Measurements from ENCODE around the gene C9orf152.

Gene C9orf152

GRCh38 chr9:110185806-110186205, 22.2 kb downstream of the C9orf152 start:
- H3K36me3 ChIP-seq (ENCODE audit: insufficient read depth, low read length): no peaks in the 10 kb centered on the region
- H3K27me3 ChIP-seq (ENCODE audit: insufficient read depth, low read length): no peaks in the 10 kb centered on the region
- H2AFZ ChIP-seq (ENCODE audit: low read depth, low read length): no peak overlapping the region
- no peaks in the 10 kb centered on the region for H3K4me1 ChIP-seq (ENCODE audit: insufficient read depth, low read length)
- H3K9me3 ChIP-seq (ENCODE audit: low read length): no peaks in the 10 kb centered on the region
- no peak overlapping the region for H3K4me3 ChIP-seq (ENCODE audit: low read length)

GRCh38 chr9:110183208-110184145, 24.5 kb downstream of the C9orf152 start:
- Histone ChIP-seq H3K36me3 (ENCODE audit: insufficient read depth, low read length) (no peaks in the 10 kb centered on the region), H3K9me3 (ENCODE audit: low read length) (no peaks in the 10 kb centered on the region), H3K4me1 (ENCODE audit: insufficient read depth, low read length) (no peaks in the 10 kb centered on the region), H2AFZ (ENCODE audit: low read depth, low read length) (no peak overlapping the region), H3K4me3 (ENCODE audit: low read length) (no peak overlapping the region), H3K27me3 (ENCODE audit: insufficient read depth, low read length) (no peaks in the 10 kb centered on the region)

GRCh38 chr9:110180511-110181434, 27.2 kb downstream of the C9orf152 start:
- H3K4me1 ChIP-seq (ENCODE audit: insufficient read depth, low read length): no peaks in the 10 kb centered on the region
- no peaks in the 10 kb centered on the region for H3K9me3 ChIP-seq (ENCODE audit: low read length)
- no peak overlapping the region for H3K4me3 ChIP-seq (ENCODE audit: low read length)
- H3K27me3 ChIP-seq (ENCODE audit: insufficient read depth, low read length): no peaks in the 10 kb centered on the region
- H3K36me3 ChIP-seq (ENCODE audit: insufficient read depth, low read length): no peaks in the 10 kb centered on the region
- no peak overlapping the region for H2AFZ ChIP-seq (ENCODE audit: low read depth, low read length)

- H2AFZ ChIP-seq (ENCODE audit: low read depth, low read length): no peak overlapping the region
- no peak overlapping the region for H3K4me3 ChIP-seq (ENCODE audit: low read length)
- no peaks in the 10 kb centered on the region for H3K27me3 ChIP-seq (ENCODE audit: insufficient read depth, low read length)
- H3K4me1 ChIP-seq (ENCODE audit: insufficient read depth, low read length): no peaks in the 10 kb centered on the region
- no peaks in the 10 kb centered on the region for H3K36me3 ChIP-seq (ENCODE audit: insufficient read depth, low read length)
- H3K9me3 ChIP-seq (ENCODE audit: low read length): no peaks in the 10 kb centered on the region
These were observed 28.2 kb downstream of the C9orf152 start for GRCh38 chr9:110179734-110180133.

- H3K4me3 ChIP-seq (ENCODE audit: low read length): no peak overlapping the region
- H3K36me3 ChIP-seq (ENCODE audit: insufficient read depth, low read length): no peaks in the 10 kb centered on the region
- no peaks in the 10 kb centered on the region for H3K4me1 ChIP-seq (ENCODE audit: insufficient read depth, low read length)
- H3K27me3 ChIP-seq (ENCODE audit: insufficient read depth, low read length): no peaks in the 10 kb centered on the region
- no peaks in the 10 kb centered on the region for H3K9me3 ChIP-seq (ENCODE audit: low read length)
- H2AFZ ChIP-seq (ENCODE audit: low read depth, low read length): no peak overlapping the region
These were observed 29.7 kb downstream of the C9orf152 start for GRCh38 chr9:110178281-110178680.

GRCh38 chr9:110175275-110175968, 32.5 kb downstream of the C9orf152 start:
- H3K27me3 ChIP-seq (ENCODE audit: insufficient read depth, low read length): no peaks in the 10 kb centered on the region
- H3K9me3 ChIP-seq (ENCODE audit: low read length): no peaks in the 10 kb centered on the region
- H3K4me1 ChIP-seq (ENCODE audit: insufficient read depth, low read length): no peaks in the 10 kb centered on the region
- H2AFZ ChIP-seq (ENCODE audit: low read depth, low read length): no peak overlapping the region
- H3K36me3 ChIP-seq (ENCODE audit: insufficient read depth, low read length): peaks cover 12% of the 10 kb centered on the region
- no peak overlapping the region for H3K4me3 ChIP-seq (ENCODE audit: low read length)

GRCh38 chr9:110173322-110173642, 34.7 kb downstream of the C9orf152 start:
- Histone ChIP-seq H2AFZ (ENCODE audit: low read depth, low read length) (no peak overlapping the region), H3K4me1 (ENCODE audit: insufficient read depth, low read length) (no peaks in the 10 kb centered on the region), H3K27me3 (ENCODE audit: insufficient read depth, low read length) (no peaks in the 10 kb centered on the region), H3K4me3 (ENCODE audit: low read length) (no peak overlapping the region), H3K36me3 (ENCODE audit: insufficient read depth, low read length) (peaks cover 28% of the 10 kb centered on the region), H3K9me3 (ENCODE audit: low read length) (no peaks in the 10 kb centered on the region)

GRCh38 chr9:110170357-110171257, 37.4 kb downstream of the C9orf152 start:
- Histone ChIP-seq H3K36me3 (ENCODE audit: insufficient read depth, low read length) (peaks cover 29% of the 10 kb centered on the region), H2AFZ (ENCODE audit: low read depth, low read length) (no peak overlapping the region), H3K4me3 (ENCODE audit: low read length) (no peak overlapping the region), H3K27me3 (ENCODE audit: insufficient read depth, low read length) (no peaks in the 10 kb centered on the region), H3K9me3 (ENCODE audit: low read length) (no peaks in the 10 kb centered on the region), H3K4me1 (ENCODE audit: insufficient read depth, low read length) (no peaks in the 10 kb centered on the region)

- Histone ChIP-seq H2AFZ (ENCODE audit: low read depth, low read length) (no peak overlapping the region), H3K9me3 (ENCODE audit: low read length) (no peaks in the 10 kb centered on the region), H3K27me3 (ENCODE audit: insufficient read depth, low read length) (no peaks in the 10 kb centered on the region), H3K36me3 (ENCODE audit: insufficient read depth, low read length) (peaks cover 29% of the 10 kb centered on the region), H3K4me3 (ENCODE audit: low read length) (no peak overlapping the region), H3K4me1 (ENCODE audit: insufficient read depth, low read length) (no peaks in the 10 kb centered on the region)
These were observed 39.5 kb downstream of the C9orf152 start for GRCh38 chr9:110168486-110168885.

GRCh38 chr9:110161940-110162339, 46.0 kb downstream of the C9orf152 start:
- Histone ChIP-seq H3K4me1 (ENCODE audit: insufficient read depth, low read length) (peaks cover 7% of the 10 kb centered on the region), H3K9me3 (ENCODE audit: low read length) (peaks cover 4% of the 10 kb centered on the region), H3K4me3 (ENCODE audit: low read length) (no peak overlapping the region), H3K36me3 (ENCODE audit: insufficient read depth, low read length) (peaks cover 11% of the 10 kb centered on the region), H2AFZ (ENCODE audit: low read depth, low read length) (no peak overlapping the region), H3K27me3 (ENCODE audit: insufficient read depth, low read length) (no peaks in the 10 kb centered on the region)

- Histone ChIP-seq H3K27me3 (ENCODE audit: insufficient read depth, low read length) (no peaks in the 10 kb centered on the region), H3K9me3 (ENCODE audit: low read length) (peaks cover 4% of the 10 kb centered on the region), H2AFZ (ENCODE audit: low read depth, low read length) (no peak overlapping the region), H3K4me3 (ENCODE audit: low read length) (no peak overlapping the region), H3K36me3 (ENCODE audit: insufficient read depth, low read length) (peaks cover 11% of the 10 kb centered on the region), H3K4me1 (ENCODE audit: insufficient read depth, low read length) (peaks cover 7% of the 10 kb centered on the region)
These were observed 47.3 kb downstream of the C9orf152 start for GRCh38 chr9:110160685-110161084.

GRCh38 chr9:110160123-110160522, 47.8 kb downstream of the C9orf152 start:
- peaks cover 11% of the 10 kb centered on the region for H3K36me3 ChIP-seq (ENCODE audit: insufficient read depth, low read length)

More at GRCh38 chr9:110160123-110160522, 47.8 kb downstream of the C9orf152 start:
- no peak overlapping the region for H3K4me3 ChIP-seq (ENCODE audit: low read length)
- H3K27me3 ChIP-seq (ENCODE audit: insufficient read depth, low read length): no peaks in the 10 kb centered on the region
- H3K4me1 ChIP-seq (ENCODE audit: insufficient read depth, low read length): peaks cover 7% of the 10 kb centered on the region
- peaks cover 4% of the 10 kb centered on the region for H3K9me3 ChIP-seq (ENCODE audit: low read length)
- no peak overlapping the region for H2AFZ ChIP-seq (ENCODE audit: low read depth, low read length)

Data from neuron (in vitro differentiated cells).